Large intestine (tissue), 3 donors: ENCODE results near the gene PTPN9. TPM values are rescaled to one million over a fixed set of nuclear protein-coding genes. Genes with fewer than 3 reads are reported as not detected.

Experiments
- DNase-seq, 2 donors: peaks; one replicate each; pipeline versions ENCODE4 v3.0.0 to v3.0.0-alpha.2; 2013
- H3K27ac ChIP-seq: one replicate; pipeline ENCODE4 v1.5.1; 2013; ENCODE audit warnings: low read length
- H3K27me3 ChIP-seq: 2 replicates; pipeline ENCODE4 v1.6.1; 2013; ENCODE audit warnings: low read length; ENCODE audit not compliant: control insufficient read depth, insufficient read depth
- H3K36me3 ChIP-seq: 2 replicates; pipeline ENCODE4 v1.6.1; 2013; ENCODE audit warnings: low read length; ENCODE audit not compliant: control insufficient read depth, insufficient read depth
- H3K4me1 ChIP-seq: one replicate; pipeline ENCODE4 v1.6.1; 2013; ENCODE audit warnings: low read length; ENCODE audit not compliant: control insufficient read depth, insufficient read depth
- H3K4me3 ChIP-seq: one replicate; pipeline ENCODE4 v1.5.1; 2013; ENCODE audit warnings: low read length
- H3K9me3 ChIP-seq: one replicate; pipeline ENCODE4 v1.6.1; 2013; ENCODE audit warnings: mild to moderate bottlenecking, low read depth, low read length, moderate library complexity; ENCODE audit not compliant: control insufficient read depth
- WGBS: methylation state at CpG from one replicate; pipeline ENCODE4 v1.1.5; 2013; ENCODE audit warnings: low lambda C conversion rate; ENCODE audit not compliant: insufficient coverage; 5-methylcytosine and 5-hydroxymethylcytosine counted together
- polyA plus RNA-seq: library from polyadenylated mRNA; unstranded; fragments of 120-200 nt; gene quantifications from one replicate; pipeline ENCODE4 v1.2.1, GENCODE V29; 2013

The PTPN9 gene
- polyA plus RNA-seq, 1 donor: 42.3 TPM

DNA sequence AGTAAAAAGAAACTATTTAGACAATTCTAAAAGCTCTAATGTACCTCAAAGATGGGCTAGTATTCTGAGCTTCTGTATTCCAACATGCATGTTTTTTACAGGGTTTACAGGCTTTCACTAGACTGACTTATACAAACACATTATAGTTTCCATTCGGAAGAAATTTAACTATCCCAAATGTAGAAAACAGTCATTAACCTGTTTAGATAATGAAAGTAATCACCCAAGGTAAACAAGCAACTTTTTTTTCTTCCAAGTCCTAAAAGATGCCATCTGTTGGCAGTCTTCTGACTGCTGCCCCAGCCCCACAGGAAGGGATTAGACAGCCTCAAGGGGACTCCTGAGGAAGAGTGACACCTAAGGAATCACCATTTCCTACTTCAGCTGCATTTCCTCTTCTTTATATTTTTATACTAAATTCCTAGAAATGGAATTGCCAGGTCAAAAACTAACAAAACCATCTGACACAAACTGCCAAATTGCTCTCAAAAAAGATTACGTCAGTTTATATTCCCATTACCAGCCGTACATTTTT is 153.1 kb downstream of the PTPN9 start:
- Histone ChIP-seq H3K4me3 (no peak overlapping the region), H3K27me3 (no peaks in the 10 kb centered on the region), H3K27ac (no peak overlapping the region), H3K9me3 (no peaks in the 10 kb centered on the region), H3K4me1 (no peaks in the 10 kb centered on the region), H3K36me3 (peaks cover 48% of the 10 kb centered on the region)
- WGBS: 60% methylated on average over 1 of the region's 3 CpGs
- DNase-seq: no peak

DNA sequence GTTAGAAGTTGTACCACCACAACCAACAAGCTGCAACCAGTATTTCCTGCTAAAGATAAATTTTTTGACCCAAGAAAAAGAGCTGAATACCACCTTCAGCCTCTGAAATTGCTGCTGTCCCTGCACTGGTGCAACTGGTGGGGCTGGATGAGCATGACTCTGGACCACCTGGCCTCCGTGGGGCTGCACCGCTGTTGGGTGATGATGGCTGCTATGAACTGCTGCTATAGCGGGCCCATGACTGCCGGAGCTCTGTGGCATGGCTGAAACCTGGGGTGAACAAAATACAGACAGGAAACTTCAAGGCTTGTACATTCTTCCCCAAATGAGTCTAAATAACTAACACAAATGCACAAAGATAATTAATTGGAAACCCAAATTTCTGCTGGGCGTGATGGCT is 156.6 kb downstream of the PTPN9 start:
- Histone ChIP-seq H3K9me3 (no peaks in the 10 kb centered on the region), H3K27me3 (no peaks in the 10 kb centered on the region), H3K4me3 (no peak overlapping the region), H3K4me1 (no peaks in the 10 kb centered on the region), H3K27ac (no peak overlapping the region), H3K36me3 (peaks cover 43% of the 10 kb centered on the region)
- no peak for DNase-seq
- no CpG with 5 or more reads among the region's 5 CpGs for WGBS

DNA sequence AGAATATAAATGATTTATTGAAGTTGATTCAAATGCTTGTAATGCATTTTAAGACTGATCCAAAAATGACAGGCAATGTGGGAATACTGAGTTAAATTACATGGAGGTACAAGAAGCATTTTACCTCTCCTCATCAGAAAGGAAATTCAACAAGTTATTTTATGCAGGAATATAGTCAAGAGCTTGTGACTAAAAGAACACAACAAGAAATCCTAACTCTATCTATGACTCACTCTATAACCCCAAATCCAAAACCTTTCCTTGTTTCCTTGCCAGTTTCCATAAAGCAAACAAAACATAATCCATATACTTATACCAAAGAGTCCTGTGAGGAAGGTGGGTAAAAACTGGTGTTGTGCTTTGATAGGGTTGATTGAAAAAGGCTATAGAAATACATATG is 158.4 kb downstream of the PTPN9 start:
- no peaks in the 10 kb centered on the region for H3K27me3 ChIP-seq
- H3K9me3 ChIP-seq: no peaks in the 10 kb centered on the region
- DNase-seq: no peak
- no peak overlapping the region for H3K27ac ChIP-seq
- peaks cover 37% of the 10 kb centered on the region for H3K36me3 ChIP-seq
- H3K4me3 ChIP-seq: no peak overlapping the region
- H3K4me1 ChIP-seq: no peaks in the 10 kb centered on the region

DNA sequence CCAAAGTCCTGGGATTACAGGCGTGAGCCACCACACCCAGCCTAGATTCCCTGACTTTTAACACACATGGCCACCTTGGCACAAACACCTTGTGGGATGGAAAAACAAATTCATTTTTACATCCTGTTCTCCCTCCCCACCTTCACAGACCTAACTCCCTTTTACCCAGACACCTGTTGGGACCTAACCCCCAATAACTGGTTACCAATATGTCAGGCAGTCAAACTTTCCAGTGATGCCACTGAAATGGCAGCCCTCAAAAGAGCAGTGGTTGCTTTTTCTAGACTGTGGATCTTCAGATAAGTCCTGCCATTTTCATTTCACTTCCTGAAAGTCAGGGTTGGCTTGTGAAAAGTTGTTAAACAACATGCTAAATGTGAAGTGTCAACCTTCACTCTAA is 162.5 kb downstream of the PTPN9 start:
- Histone ChIP-seq H3K4me3 (no peak overlapping the region), H3K4me1 (no peaks in the 10 kb centered on the region), H3K27ac (no peak overlapping the region), H3K27me3 (no peaks in the 10 kb centered on the region), H3K36me3 (peaks cover 41% of the 10 kb centered on the region), H3K9me3 (no peaks in the 10 kb centered on the region)
- DNase-seq: no peak
- WGBS: no CpG with 5 or more reads among the region's 1 CpG

Other genes starting within 250 kb of the PTPN9 start
- 79.9 TPM for gene COMMD4, start 243.3 kb downstream of the PTPN9 start, polyA plus RNA-seq
- 44.5 TPM for gene NEIL1, start 232.3 kb downstream of the PTPN9 start, polyA plus RNA-seq
- 211 TPM for gene MAN2C1, start 210.7 kb downstream of the PTPN9 start, polyA plus RNA-seq
- gene SIN3A, start 127.6 kb downstream of the PTPN9 start, polyA plus RNA-seq: 33.8 TPM
- gene SNUPN, start 46.4 kb upstream of the PTPN9 start, polyA plus RNA-seq: 21.3 TPM
- gene IMP3, start 60.9 kb upstream of the PTPN9 start, polyA plus RNA-seq: 63.1 TPM
- 16.6 TPM for gene SNX33, start 68.6 kb upstream of the PTPN9 start, polyA plus RNA-seq
- 6.9 TPM for gene CSPG4, start 133.5 kb upstream of the PTPN9 start, polyA plus RNA-seq